Right lobe of liver (tissue), 4 donors: Measurements from ENCODE around the gene BTBD2.

Experiments
- CTCF ChIP-seq, 4 donors: fragments of 200-600 bp in 3 of 4; fragments of 450-650 bp in 1 of 4; IDR thresholded peaks; one replicate each; pipeline versions ENCODE4 v1.5.1 to v1.8.0; 2016 to 2022; ENCODE audit warnings: antibody characterized with exemption in 4 of 4, mild to moderate bottlenecking in 2 of 4
- POLR2A ChIP-seq: fragments of 450-650 bp; IDR thresholded peaks from one replicate; pipeline ENCODE4 v1.6.1; 2017; ENCODE audit warnings: antibody characterized with exemption, mild to moderate bottlenecking
- donor health status: DM: no; HTN: no; CAD: no.
- donor health status: DM: no; HTN: no; CAD: no.
- donor health status: DM: no; HTN: yes; CAD: no.

GRCh38 chr19:2021453-2022140 lies 6.1 kb upstream of the BTBD2 start:
- TF ChIP-seq CTCF (IDR thresholded peaks at IDR 0.05) = no peak
- no peak for TF ChIP-seq POLR2A
